ENCODE measurements around the gene NT5C3B.
A peak's percentile ranks its signal among the peaks of the same experiment; 100 is the strongest.
"Not testable (repeated sequence)": the region's sequence is repeated elsewhere in the genome, so short reads cannot be mapped to it uniquely, and the experiment has no call there.

NT5C3B gene

GRCh38 chr17:41784207-41784744 lies 51.8 kb downstream of the NT5C3B start:
- peak; percentile 73 for DNase-seq (ENCODE audit: low read depth, low spot score)

GRCh38 chr17:41782142-41782541 lies 53.9 kb downstream of the NT5C3B start:
- DNase-seq (ENCODE audit: low read depth, low spot score), result no peak

GRCh38 chr17:41781404-41782110 lies 54.5 kb downstream of the NT5C3B start:
- DNase-seq (ENCODE audit: low read depth, low spot score), result no peak

- no peak for DNase-seq (ENCODE audit: low read depth, low spot score)
Observed at GRCh38 chr17:41779954-41780353, 56.1 kb downstream of the NT5C3B start.

- peak; percentile 95 for DNase-seq (ENCODE audit: low read depth, low spot score)
Observed at GRCh38 chr17:41777574-41778188, 58.4 kb downstream of the NT5C3B start.

- peak; percentile 87 for DNase-seq (ENCODE audit: low read depth, low spot score)
Observed at GRCh38 chr17:41777157-41777573, 58.9 kb downstream of the NT5C3B start.

- not testable (repeated sequence) for DNase-seq (ENCODE audit: low read depth, low spot score)
Observed at GRCh38 chr17:41776262-41776900, 59.7 kb downstream of the NT5C3B start.

GRCh38 chr17:41775394-41776226 lies 60.4 kb downstream of the NT5C3B start:
- no peak for DNase-seq (ENCODE audit: low read depth, low spot score)

Data from astrocyte of the hippocampus (primary cell).